Caco-2 (cell line): ENCODE results near the gene SHROOM4. TPM values are rescaled to one million over a fixed set of nuclear protein-coding genes. Genes with fewer than 3 reads are reported as not detected.

Experiments
- BruUV-seq: library from RNA; stranded (reverse); fragments of 400-500 nt; replicated peaks from 2 replicates; lab custom pipeline; 2021; lab: Mats Ljungman, UMichigan
- CTCF ChIA-PET: fragments of 300-600 bp; sonication (Branson Sonifier 250); formaldehyde crosslinking; loops from one replicate; lab custom pipeline; 2022; ENCODE audit warnings: antibody characterized with exemption; lab: Charles Lee
- POLR2A ChIA-PET: fragments of 300-600 bp; sonication (Branson Sonifier 250); formaldehyde crosslinking; loops from one replicate; lab custom pipeline; 2022; ENCODE audit warnings: antibody characterized with exemption; lab: Charles Lee
- DNase-seq, 2 experiments: peaks; one replicate each; pipeline versions ENCODE4 v3.0.0 to v3.0.0-alpha.2; 2020 to 2022
- H3K27me3 ChIP-seq: replicated peaks from 2 replicates; pipeline ENCODE4 v1.6.0; 2011; ENCODE audit warnings: low read length; ENCODE audit not compliant: control insufficient read depth, insufficient read depth
- H3K36me3 ChIP-seq: 2 replicates; pipeline ENCODE4 v1.5.1; 2011; ENCODE audit warnings: low read length; ENCODE audit not compliant: control insufficient read depth, insufficient read depth
- H3K4me1 ChIP-seq: fragments of 250-450 bp; sonication (Bioruptor Pico); 2 replicates; pipeline ENCODE4 v1.5.1; 2020; ENCODE audit warnings: mild to moderate bottlenecking
- H3K4me3 ChIP-seq: 2 replicates; pipeline ENCODE4 v1.5.1; 2011; ENCODE audit warnings: low read depth, mild to moderate bottlenecking, control low read depth, low read length
- H3K9me3 ChIP-seq: fragments of 250-450 bp; sonication (Bioruptor Pico); 2 replicates; pipeline ENCODE4 v1.5.1; 2020; ENCODE audit warnings: mild to moderate bottlenecking, moderate library complexity
- H3K27ac Mint-ChIP-seq: one replicate; pipeline ENCODE4 v1.8.0; 2022; ENCODE audit warnings: mixed read lengths; ENCODE audit not compliant: unreplicated experiment
- H3K27me3 Mint-ChIP-seq: one replicate; pipeline ENCODE4 v1.8.0; 2022; ENCODE audit warnings: mixed read lengths; ENCODE audit not compliant: insufficient read depth, unreplicated experiment
- H3K36me3 Mint-ChIP-seq: one replicate; pipeline ENCODE4 v1.8.0; 2022; ENCODE audit warnings: mild to moderate bottlenecking, mixed read lengths; ENCODE audit not compliant: insufficient read depth, unreplicated experiment
- H3K4me1 Mint-ChIP-seq: one replicate; pipeline ENCODE4 v1.8.0; 2022; ENCODE audit warnings: low read depth, mixed read lengths; ENCODE audit not compliant: unreplicated experiment
- H3K4me3 Mint-ChIP-seq: one replicate; pipeline ENCODE4 v1.8.0; 2022; ENCODE audit warnings: mild to moderate bottlenecking, moderate library complexity, mixed read lengths; ENCODE audit not compliant: unreplicated experiment
- H3K9me3 Mint-ChIP-seq: one replicate; pipeline ENCODE4 v1.8.0; 2022; ENCODE audit warnings: mixed read lengths; ENCODE audit not compliant: unreplicated experiment
- intact Hi-C: fragments of 100-400 bp; cut with micrococcal nuclease; formaldehyde crosslinking; loops from one replicate; pipeline ENCODE4 v1.10.0; 2022; ENCODE audit not compliant: unreplicated experiment
- total RNA-seq: library from RNA; stranded (reverse); gene quantifications from 2 replicates; pipeline ENCODE4 v1.2.3, GENCODE V29; 2022
- TF ChIP-seq, protein P1 (sequence below), 2 experiments: fragments of 200-600 bp in 1 of 2; IDR thresholded peaks; 1 replicate in 1 of 2; 2 replicates in 1 of 2; pipeline versions ENCODE4 v1.5.1 to v1.8.0; 2011 to 2022; ENCODE audit warnings: antibody characterized with exemption in 1 of 2, control low read depth in 1 of 2, inconsistent platforms in 1 of 2, low read depth in 1 of 2, low read length in 1 of 2, mild to moderate bottlenecking in 1 of 2, moderate library complexity in 1 of 2; ENCODE audit not compliant: insufficient read depth in 1 of 2, severe bottlenecking in 1 of 2, unreplicated experiment in 1 of 2

The SHROOM4 gene
- total RNA-seq, 1 experiment from 2014 or later: 0.09 TPM

DNA sequence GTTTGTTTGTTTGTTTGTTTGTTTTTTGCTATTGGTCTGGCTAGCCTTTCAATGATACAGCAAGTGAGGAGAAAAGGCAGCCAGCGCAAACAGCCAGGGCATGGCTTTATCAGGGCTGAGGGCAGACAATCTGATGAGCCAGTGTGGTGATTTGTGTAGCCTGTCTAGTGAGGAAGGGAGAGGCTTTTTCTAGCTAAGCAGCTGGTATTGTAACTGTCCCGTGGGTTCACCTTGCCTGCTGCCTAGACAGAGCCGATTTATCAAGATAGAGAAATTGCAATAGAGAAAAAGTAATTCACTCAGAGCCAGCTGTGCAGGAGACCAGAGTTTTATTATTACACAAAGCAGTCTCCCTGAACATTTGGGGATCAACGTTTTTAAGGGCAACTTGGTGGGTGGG is 28.2 kb upstream of the SHROOM4 start:
- H3K4me1 ChIP-seq: no peaks in the 10 kb centered on the region
- H3K27me3 ChIP-seq: no peaks in the 10 kb centered on the region
- POLR2A ChIA-PET: no interaction called here
- BruUV-seq: no TSS peak
- TF ChIP-seq, protein P1, sequence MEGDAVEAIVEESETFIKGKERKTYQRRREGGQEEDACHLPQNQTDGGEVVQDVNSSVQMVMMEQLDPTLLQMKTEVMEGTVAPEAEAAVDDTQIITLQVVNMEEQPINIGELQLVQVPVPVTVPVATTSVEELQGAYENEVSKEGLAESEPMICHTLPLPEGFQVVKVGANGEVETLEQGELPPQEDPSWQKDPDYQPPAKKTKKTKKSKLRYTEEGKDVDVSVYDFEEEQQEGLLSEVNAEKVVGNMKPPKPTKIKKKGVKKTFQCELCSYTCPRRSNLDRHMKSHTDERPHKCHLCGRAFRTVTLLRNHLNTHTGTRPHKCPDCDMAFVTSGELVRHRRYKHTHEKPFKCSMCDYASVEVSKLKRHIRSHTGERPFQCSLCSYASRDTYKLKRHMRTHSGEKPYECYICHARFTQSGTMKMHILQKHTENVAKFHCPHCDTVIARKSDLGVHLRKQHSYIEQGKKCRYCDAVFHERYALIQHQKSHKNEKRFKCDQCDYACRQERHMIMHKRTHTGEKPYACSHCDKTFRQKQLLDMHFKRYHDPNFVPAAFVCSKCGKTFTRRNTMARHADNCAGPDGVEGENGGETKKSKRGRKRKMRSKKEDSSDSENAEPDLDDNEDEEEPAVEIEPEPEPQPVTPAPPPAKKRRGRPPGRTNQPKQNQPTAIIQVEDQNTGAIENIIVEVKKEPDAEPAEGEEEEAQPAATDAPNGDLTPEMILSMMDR (IDR thresholded peaks at IDR 0.05; ENCODE audit: insufficient read depth in 1 of 2, low read depth in 1 of 2, low read length in 1 of 2, severe bottlenecking in 1 of 2, unreplicated experiment in 1 of 2): no peak
- H3K4me3 Mint-ChIP-seq: no peak overlapping the region
- no peaks in the 10 kb centered on the region for H3K9me3 ChIP-seq
- H3K4me1 Mint-ChIP-seq: no peaks in the 10 kb centered on the region
- H3K27ac Mint-ChIP-seq: no peak overlapping the region
- H3K4me3 ChIP-seq: no peak overlapping the region
- no peaks in the 10 kb centered on the region for H3K27me3 Mint-ChIP-seq
- no peaks in the 10 kb centered on the region for H3K36me3 Mint-ChIP-seq
- no peaks in the 10 kb centered on the region for H3K9me3 Mint-ChIP-seq
- H3K36me3 ChIP-seq: no peaks in the 10 kb centered on the region
- intact Hi-C loops: no loop called here
- DNase-seq: no peak
- CTCF ChIA-PET: no interaction called here

- no peaks in the 10 kb centered on the region for H3K9me3 ChIP-seq
- Mint-ChIP-seq H3K27ac (no peak overlapping the region), H3K27me3 (peaks cover 2% of the 10 kb centered on the region), H3K9me3 (no peaks in the 10 kb centered on the region), H3K4me3 (no peak overlapping the region), H3K4me1 (no peaks in the 10 kb centered on the region), H3K36me3 (no peaks in the 10 kb centered on the region)
- no peak overlapping the region for H3K4me3 ChIP-seq
- no peaks in the 10 kb centered on the region for H3K27me3 ChIP-seq
- no peaks in the 10 kb centered on the region for H3K4me1 ChIP-seq
- intact Hi-C loops: no loop called here
- no TSS peak for BruUV-seq
- no peak for DNase-seq
- ChIA-PET CTCF (no interaction called here), POLR2A (no interaction called here)
- no peaks in the 10 kb centered on the region for H3K36me3 ChIP-seq
- TF ChIP-seq, protein P1 (IDR thresholded peaks at IDR 0.05; ENCODE audit: insufficient read depth in 1 of 2, low read depth in 1 of 2, low read length in 1 of 2, severe bottlenecking in 1 of 2, unreplicated experiment in 1 of 2): no peak
These were observed 25.7 kb upstream of the SHROOM4 start for GRCh38 chrX:50839730-50840129.

DNA sequence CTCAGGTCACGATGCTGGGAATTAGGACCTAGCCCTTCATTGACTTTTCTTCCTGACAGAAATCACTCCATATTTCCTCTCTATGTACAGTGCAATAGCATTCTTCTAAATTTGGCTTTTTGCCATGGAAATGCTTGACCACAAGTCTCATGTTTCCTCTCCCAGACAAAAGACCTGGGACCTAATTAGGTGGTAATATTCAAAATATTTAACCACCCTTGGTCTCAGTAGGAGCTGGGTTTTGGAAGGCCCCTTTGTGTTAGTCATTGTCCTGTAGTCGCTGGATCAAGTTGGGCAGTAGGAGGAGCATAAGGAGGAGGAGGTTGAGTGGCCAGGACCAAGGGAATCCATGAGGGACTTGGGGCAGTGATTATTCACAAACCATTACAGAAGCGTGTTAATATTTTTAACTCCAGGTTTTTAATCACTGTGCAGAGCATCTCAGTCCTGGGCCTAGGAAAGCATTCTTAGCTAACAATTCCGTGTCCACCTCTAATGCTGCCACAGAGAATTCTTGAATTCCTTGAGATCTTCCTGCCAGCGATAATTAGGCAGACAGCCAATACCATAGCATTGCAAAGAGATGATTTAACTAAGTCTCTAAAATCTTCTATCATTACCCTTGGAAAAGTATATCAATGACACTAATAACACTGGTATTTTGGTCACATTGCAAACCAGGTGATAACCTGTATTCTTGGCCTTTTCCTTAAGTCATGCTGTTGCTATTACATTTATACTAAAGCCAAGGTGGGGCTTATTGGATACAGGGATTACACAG is 25.0 kb upstream of the SHROOM4 start:
- Mint-ChIP-seq H3K4me1 (no peaks in the 10 kb centered on the region), H3K9me3 (no peaks in the 10 kb centered on the region), H3K4me3 (no peak overlapping the region), H3K27me3 (peaks cover 5% of the 10 kb centered on the region), H3K36me3 (no peaks in the 10 kb centered on the region), H3K27ac (no peak overlapping the region)
- no peaks in the 10 kb centered on the region for H3K4me1 ChIP-seq
- no peaks in the 10 kb centered on the region for H3K27me3 ChIP-seq
- no peaks in the 10 kb centered on the region for H3K9me3 ChIP-seq
- H3K4me3 ChIP-seq: no peak overlapping the region
- BruUV-seq: no TSS peak
- no peaks in the 10 kb centered on the region for H3K36me3 ChIP-seq
- intact Hi-C loops: no loop called here
- ChIA-PET POLR2A (no interaction called here), CTCF (no interaction called here)
- DNase-seq: no peak
- TF ChIP-seq, protein P1 (IDR thresholded peaks at IDR 0.05; ENCODE audit: insufficient read depth in 1 of 2, low read depth in 1 of 2, low read length in 1 of 2, severe bottlenecking in 1 of 2, unreplicated experiment in 1 of 2): no peak
